GM18951 (cell line): ENCODE measurements around the gene AP3M1.
A peak's percentile ranks its signal among the peaks of the same experiment; 100 is the strongest.

Experiments used
- POLR2A ChIP-seq: IDR thresholded peaks from 4 replicates; pipeline ENCODE4 v1.6.1; 2011; ENCODE audit warnings: mild to moderate bottlenecking; ENCODE audit not compliant: insufficient read length, insufficient read depth; ENCODE audit errors: extremely low read depth
- in situ Hi-C: fragments of 300-500 bp; cut with MboI; formaldehyde crosslinking; loops from one replicate; pipeline ENCODE4 v1.12.0; 2022; ENCODE audit warnings: low sequenced_read_pairs, mixed read lengths, inconsistent platforms; ENCODE audit not compliant: unreplicated experiment

AP3M1 gene

DNA sequence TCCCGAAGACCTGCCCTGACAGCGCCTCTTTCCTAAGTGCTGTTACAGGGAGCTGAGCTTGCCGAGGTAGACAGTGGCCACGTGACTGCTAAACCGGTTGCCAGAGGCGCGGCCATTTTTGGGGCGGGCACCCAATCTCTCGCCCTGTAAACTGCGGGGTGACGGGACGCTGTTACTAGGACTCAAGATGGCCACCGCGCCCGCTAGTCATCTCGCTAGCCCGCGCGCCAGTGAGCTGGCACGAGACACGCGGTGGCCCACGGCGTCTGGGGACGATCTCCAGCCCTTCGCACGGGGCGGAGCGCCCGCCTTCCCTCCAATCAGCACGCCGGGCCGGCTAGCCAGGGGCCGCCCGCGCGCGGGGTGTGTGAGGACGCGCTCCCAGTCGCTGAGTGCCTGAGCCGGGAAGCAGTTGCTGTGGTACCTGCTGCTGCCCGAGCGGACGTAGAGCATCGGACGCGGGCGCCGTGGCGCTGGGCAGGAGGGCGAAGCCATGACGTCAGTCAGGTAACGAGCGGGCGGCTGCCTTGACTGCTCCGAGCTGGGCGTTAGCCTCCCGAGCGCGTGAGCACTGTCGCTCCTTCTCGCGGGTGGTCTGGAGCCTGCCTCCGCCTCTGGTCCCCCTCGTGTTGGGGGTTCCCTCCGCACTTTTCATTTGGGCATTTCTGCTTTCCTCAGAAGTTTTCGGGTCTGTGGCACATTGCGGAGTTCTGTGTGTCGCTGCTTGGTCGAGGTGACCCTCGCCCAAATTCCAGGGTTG is 25.9 kb upstream of the AP3M1 start:
- TF ChIP-seq POLR2A, result peak; percentile 94
- in situ Hi-C loops, result no loop called here

DNA sequence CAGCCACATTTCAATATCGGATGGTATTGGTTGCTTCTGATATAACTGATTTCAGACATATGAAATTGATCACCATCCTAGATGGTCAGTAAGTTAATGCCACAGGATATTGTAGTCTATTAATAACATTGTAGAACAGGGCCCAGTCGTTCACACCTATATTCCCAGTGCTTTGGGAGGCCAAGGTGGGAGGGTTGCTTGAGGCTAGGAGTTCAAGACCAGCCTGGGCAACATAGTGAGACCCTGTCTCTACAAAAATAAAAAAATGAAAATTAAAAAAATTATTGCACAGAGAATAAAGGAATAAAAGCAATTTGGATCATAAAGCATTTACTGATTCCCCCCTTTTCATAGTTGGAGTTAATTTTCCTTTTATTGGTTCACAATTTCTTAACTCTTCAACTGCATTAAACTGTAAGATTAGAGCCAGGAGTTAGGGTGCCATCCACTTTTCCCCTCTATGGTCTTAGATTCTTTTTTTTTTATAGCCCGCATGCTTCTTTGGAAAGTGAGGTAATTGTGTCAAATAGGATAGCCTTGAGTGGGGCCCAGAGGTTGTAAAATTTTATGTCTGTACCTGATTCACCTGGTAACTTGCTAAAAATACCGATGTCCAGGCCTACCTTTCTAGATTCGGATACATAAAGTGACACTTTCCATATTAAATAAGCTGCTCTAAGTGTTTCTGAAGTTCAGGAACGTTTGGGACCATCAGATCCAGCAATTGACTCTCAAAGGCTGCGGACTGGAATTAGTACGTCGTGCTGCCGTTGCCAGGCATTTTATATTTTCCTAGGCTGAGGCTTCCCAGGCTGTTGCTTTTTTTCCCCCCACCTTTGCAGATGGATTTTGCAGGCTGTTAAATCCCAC is 25.1 kb upstream of the AP3M1 start:
- TF ChIP-seq POLR2A, result no peak
- in situ Hi-C loops, result no loop called here

DNA sequence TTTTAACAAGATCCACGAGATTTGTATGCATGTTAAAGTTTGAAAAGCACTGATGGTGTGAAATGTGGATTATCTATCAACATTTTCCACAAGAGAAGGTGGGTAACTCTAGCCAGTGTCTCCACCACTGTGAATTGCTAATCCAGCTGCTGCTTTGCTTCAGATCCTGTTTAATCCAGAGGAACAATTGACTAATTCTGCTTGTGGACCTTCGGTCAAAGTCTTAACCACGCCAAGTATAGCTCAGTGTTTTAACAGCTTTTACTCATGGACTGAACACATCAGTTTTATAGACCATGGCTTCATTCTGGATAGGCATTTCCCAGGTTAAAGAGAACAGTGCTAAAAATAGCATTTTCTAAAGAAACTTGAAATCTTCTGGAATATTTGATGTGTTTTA is 23.9 kb upstream of the AP3M1 start:
- no peak for TF ChIP-seq POLR2A
- in situ Hi-C loops, result no loop called here

DNA sequence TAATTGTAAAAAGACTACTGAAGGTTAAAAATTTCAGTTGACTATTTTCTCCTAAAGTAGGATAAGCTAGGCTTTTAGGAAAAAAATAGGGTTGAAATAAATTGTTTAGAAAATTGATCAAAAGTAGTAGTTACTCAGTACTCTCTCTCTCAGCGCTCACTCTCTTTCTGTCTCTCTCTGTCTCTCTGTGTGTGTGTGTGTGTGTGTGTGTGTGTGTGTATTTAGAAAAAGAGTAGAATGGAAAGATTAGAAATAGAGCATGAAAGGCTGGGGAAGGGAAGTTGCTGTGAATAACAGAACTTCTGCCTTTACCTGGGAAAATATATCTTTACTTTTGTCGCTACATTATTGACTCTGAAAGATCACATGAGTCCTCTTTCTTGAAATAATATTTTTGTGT is 21.0 kb upstream of the AP3M1 start:
- in situ Hi-C loops, result no loop called here
- TF ChIP-seq POLR2A, result no peak

DNA sequence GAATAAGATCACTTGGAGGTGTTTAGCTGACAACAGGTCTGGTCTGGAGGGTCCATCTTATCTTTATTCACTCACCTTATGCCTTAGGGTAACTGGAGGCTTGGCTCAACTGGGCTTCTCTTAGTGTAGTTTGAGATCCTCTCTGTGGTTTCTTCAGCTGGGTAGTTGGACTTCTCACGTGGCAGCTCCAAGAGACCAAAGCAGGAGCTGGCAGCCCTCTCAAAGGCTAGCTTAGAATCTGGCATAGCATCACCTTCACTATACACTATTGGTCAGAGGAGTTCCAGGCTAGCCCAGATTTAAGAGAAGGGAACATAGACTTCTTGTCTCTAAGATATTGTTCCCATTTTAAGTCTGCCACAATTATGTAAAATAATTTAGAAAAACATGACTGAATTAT is 16.8 kb upstream of the AP3M1 start:
- in situ Hi-C loops, result no loop called here
- TF ChIP-seq POLR2A, result no peak

DNA sequence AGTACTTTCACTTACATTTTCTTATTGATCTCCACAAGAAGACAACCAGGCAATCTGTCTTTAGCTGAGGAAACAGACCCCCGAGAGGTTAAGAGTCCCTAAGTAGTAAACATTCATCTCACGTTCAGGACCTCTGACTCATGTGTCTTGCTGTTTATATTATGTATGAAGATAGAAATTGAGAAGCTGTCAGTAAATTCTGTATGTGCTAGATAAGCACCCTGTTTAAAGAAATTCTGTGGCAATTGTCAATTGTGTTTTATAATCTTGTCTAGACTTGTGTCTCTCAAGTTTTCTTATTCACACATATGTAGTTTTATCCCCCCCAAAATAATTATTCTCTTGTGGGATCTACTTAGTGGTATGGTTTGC is 14.9 kb upstream of the AP3M1 start:
- TF ChIP-seq POLR2A, result no peak
- in situ Hi-C loops, result no loop called here

DNA sequence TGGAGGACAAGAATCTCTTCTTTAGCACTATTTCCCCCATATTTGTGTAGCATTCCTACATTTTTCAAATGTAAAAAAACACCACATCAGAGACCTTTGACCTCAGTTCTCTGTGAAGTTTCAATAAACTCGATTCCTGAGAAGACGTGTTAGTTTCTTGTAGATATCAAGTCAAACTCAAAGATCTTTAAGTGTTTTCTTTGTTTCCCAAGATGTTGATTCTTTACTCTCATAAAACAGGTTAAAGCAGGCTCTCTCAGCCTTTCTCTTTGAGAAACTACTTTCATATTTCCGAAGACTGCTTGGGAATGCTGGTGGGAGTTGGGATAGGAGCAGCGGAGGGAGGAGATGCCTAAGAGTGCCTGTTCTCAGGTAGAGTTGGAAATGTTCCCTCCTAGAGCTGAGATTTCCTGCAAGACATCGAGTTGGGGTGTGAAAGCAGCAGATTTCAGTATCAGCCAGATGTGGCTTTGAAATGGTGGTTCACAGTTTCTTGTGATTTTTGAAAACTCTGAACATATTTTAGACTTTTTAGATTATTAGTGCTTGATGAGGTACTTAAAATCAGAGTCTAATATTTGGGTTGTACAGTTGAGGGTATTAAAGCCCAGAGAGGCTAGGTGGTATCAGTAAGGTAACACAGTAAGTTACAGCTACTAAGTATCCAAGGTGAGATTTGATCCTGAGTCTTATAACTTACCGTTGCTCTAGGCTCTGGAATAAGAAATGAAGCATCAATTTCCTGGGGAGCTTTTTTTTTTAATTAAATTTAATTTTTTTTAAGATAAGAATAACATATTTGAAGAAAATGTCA is 14.3 kb upstream of the AP3M1 start:
- in situ Hi-C loops, result no loop called here
- TF ChIP-seq POLR2A, result no peak

DNA sequence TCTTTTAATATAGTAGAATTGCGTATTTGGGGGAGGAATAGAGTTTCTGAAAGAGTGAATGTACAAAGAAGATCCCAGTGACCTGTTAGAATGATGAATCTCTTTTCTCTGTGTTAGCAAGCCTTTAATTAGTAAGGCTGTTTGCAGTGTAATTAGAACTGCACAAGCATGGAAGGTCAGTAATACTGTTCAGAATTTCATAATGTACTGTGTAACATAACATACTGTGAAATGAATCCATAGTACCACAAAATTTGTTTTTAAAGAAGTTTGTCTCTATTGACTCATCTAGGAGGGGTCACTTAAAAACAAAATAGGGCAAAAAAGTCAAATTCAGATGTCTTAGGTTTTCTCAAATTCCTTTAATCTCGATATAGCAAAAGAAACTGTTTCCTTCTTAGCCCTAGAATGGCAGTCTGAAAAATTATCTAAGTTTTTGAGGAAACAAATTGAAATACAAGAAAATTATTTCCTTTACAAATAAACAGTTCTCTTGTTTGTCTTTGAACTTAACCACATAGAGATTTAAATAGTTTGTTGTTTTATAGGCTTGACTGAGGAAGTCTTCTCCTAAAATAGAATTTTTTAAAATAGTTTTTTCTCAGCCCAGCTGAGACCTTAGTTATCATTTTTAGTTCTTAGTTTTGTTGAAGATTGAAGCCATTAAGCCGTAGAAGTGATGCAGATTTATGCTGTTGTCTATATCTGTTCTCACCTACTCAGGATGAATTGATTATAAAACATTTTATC is 12.9 kb upstream of the AP3M1 start:
- in situ Hi-C loops, result no loop called here
- TF ChIP-seq POLR2A, result no peak

DNA sequence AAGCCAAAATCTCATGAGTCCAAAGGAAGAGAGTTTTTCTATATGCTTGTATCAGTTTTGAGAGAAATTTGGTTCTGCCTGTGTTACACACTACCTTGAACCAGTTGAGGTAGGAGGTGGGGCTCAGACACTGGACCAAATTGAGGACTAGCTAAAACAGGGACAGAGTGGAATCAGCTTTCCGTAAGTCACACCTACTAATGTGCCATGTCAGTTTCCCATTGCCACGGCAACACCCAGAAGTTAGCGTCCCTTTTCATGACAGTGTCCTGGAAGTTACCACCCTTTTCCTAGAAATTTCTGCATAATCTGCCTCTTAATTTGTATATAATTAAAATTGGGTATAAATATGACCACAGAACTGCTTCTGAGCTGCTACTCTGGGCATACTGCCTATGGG is 9.4 kb upstream of the AP3M1 start:
- TF ChIP-seq POLR2A, result no peak

DNA sequence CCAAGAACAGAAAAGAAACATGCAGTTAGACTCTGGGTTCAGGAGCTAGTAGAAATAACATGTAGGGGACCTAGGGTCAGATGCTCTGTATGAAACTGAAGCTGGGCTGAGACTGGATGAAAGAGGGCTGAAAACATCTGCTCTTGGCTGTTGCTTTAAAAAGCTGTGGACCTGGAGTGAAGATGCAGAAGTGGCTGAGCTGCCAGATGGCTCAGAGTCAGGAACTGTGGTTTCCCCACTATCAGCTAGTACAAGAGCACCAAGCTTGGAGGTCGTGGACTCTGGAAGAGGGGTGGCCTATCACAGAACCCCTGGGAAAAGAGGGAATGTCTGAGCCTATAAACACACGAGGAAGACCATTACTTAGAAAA is 6.3 kb upstream of the AP3M1 start:
- in situ Hi-C loops, result no loop called here
- no peak for TF ChIP-seq POLR2A

More for the DNA sequence above, 9.4 kb upstream of the AP3M1 start:
- in situ Hi-C loops, result no loop called here

DNA sequence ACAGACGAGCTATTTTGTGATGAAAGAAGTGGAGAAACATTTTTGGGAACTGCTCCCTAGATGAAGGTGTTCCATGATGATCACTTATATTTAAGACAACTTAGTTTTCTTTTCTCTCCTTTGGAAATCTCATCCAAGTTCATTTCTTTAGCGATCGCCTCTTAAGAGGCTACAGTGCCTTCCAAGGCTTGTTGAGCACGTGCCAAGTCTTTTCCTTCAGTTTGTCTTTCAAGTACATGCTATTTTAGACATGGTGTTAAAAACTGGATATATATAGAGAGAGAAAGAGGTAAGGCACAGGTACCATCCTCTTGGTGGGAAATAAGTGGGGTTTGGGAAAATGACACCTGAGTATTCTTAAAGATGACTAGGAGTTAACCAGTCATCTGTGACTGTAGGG is 3.0 kb upstream of the AP3M1 start:
- TF ChIP-seq POLR2A, result no peak
- in situ Hi-C loops, result no loop called here

DNA sequence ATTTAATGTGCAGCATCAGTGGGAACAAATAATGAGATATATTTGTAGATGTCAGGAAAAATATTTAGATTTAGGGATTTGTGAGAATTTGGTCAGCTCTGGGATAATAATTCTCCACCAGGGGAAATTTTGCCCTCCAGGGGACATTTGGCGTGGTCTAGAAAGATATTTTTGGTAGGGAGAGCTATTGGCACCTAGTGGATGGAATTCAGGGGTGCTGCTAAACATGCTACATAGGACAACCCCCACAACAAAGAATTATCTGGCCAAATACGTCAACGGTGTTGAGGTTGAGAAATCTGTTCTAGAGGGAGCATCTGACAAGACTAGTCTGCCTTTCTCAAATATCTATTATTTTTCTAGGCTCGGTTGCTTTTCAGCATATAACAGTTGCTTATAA is 2.5 kb upstream of the AP3M1 start:
- in situ Hi-C loops, result no loop called here

More for the DNA sequence above, 2.5 kb upstream of the AP3M1 start:
- no peak for TF ChIP-seq POLR2A
